Astrocyte (in vitro differentiated cells and primary cell): ENCODE data around the gene UST. TPM values are rescaled to one million over a fixed set of nuclear protein-coding genes. Genes with fewer than 3 reads are reported as not detected.

Experiments used
- DNase-seq: peaks from one replicate; pipeline ENCODE4 v3.0.0-alpha.2; 2010; ENCODE audit warnings: low read depth
- FAIRE-seq: peaks from 2 replicates; lab custom pipeline; 2011; peaks lifted over from hg19 to GRCh38; lab: Jason Lieb, UNC
- H2AFZ ChIP-seq: 2 replicates; pipeline ENCODE4 v1.6.0; 2012; ENCODE audit warnings: low read depth, low read length, inconsistent platforms
- H3K27ac ChIP-seq: 2 replicates; pipeline ENCODE4 v1.5.1; 2011; ENCODE audit warnings: low read depth, low read length, inconsistent platforms
- H3K27me3 ChIP-seq: 2 replicates; pipeline ENCODE4 v1.6.0; 2011; ENCODE audit warnings: low read length, inconsistent platforms; ENCODE audit not compliant: insufficient read depth
- H3K36me3 ChIP-seq: 2 replicates; pipeline ENCODE4 v1.5.1; 2011; ENCODE audit warnings: low read length, inconsistent platforms; ENCODE audit not compliant: insufficient read depth
- H3K4me1 ChIP-seq: 2 replicates; pipeline ENCODE4 v1.5.1; 2011; ENCODE audit warnings: low read length, inconsistent platforms; ENCODE audit not compliant: insufficient read depth
- H3K4me2 ChIP-seq: 2 replicates; pipeline ENCODE4 v1.6.0; 2012; ENCODE audit warnings: low read length, inconsistent platforms
- H3K4me3 ChIP-seq: 2 replicates; pipeline ENCODE4 v1.5.1; 2011; ENCODE audit warnings: low read depth, mild to moderate bottlenecking, low read length, inconsistent platforms; ENCODE audit not compliant: insufficient read depth
- H3K79me2 ChIP-seq: 2 replicates; pipeline ENCODE4 v1.6.0; 2012; ENCODE audit warnings: mild to moderate bottlenecking, low read length, inconsistent platforms; ENCODE audit not compliant: insufficient read depth
- H3K9ac ChIP-seq: 2 replicates; pipeline ENCODE4 v1.6.0; 2012; ENCODE audit warnings: mild to moderate bottlenecking, low read length, inconsistent platforms
- H3K9me3 ChIP-seq: 2 replicates; pipeline ENCODE4 v1.5.1; 2012; ENCODE audit warnings: low read depth, mild to moderate bottlenecking, low read length, inconsistent platforms; ENCODE audit not compliant: insufficient read depth
- H4K20me1 ChIP-seq: 2 replicates; pipeline ENCODE4 v1.6.0; 2012; ENCODE audit warnings: low read length, inconsistent platforms; ENCODE audit not compliant: insufficient read depth
- H3K27ac Mint-ChIP-seq: one replicate; pipeline ENCODE4 v1.8.0; 2021; ENCODE audit warnings: mild to moderate bottlenecking, mixed read lengths; ENCODE audit not compliant: unreplicated experiment
- H3K27me3 Mint-ChIP-seq: one replicate; pipeline ENCODE4 v1.8.0; 2021; ENCODE audit warnings: low read depth, mixed read lengths; ENCODE audit not compliant: unreplicated experiment
- H3K36me3 Mint-ChIP-seq: one replicate; pipeline ENCODE4 v1.8.0; 2021; ENCODE audit warnings: low read depth, mixed read lengths; ENCODE audit not compliant: unreplicated experiment
- H3K4me1 Mint-ChIP-seq: one replicate; pipeline ENCODE4 v1.8.0; 2021; ENCODE audit warnings: low read depth, mixed read lengths; ENCODE audit not compliant: unreplicated experiment
- H3K4me3 Mint-ChIP-seq: one replicate; pipeline ENCODE4 v1.8.0; 2021; ENCODE audit warnings: mild to moderate bottlenecking, moderate library complexity, mixed read lengths; ENCODE audit not compliant: unreplicated experiment
- H3K9me3 Mint-ChIP-seq: one replicate; pipeline ENCODE4 v1.8.0; 2021; ENCODE audit warnings: mild to moderate bottlenecking, mixed read lengths; ENCODE audit not compliant: unreplicated experiment
- CTCF ChIP-seq: IDR thresholded peaks from 2 replicates; pipeline ENCODE4 v1.5.1; 2011; ENCODE audit warnings: low read depth, mild to moderate bottlenecking, inconsistent platforms, low read length, moderate library complexity; ENCODE audit not compliant: insufficient read depth
- EZH2 ChIP-seq: IDR thresholded peaks from 2 replicates; pipeline ENCODE4 v1.6.1; 2012; ENCODE audit warnings: mild to moderate bottlenecking, low read length, inconsistent platforms; ENCODE audit not compliant: insufficient read depth
- total RNA-seq: library from RNA; stranded (reverse); gene quantifications from 2 replicates; pipeline ENCODE4 v1.2.1, GENCODE V29; 2021

The UST gene
- total RNA-seq, 1 donor from 2014 or later, result 15.3 TPM

- Mint-ChIP-seq H3K4me1 (peaks cover 19% of the 10 kb centered on the region), H3K9me3 (no peaks in the 10 kb centered on the region), H3K27ac (no peak overlapping the region), H3K4me3 (no peak overlapping the region), H3K27me3 (no peaks in the 10 kb centered on the region), H3K36me3 (no peaks in the 10 kb centered on the region)
- no peak for TF ChIP-seq CTCF
- no peak for TF ChIP-seq EZH2
- H4K20me1 ChIP-seq, result peaks cover 22% of the 10 kb centered on the region
- no peak overlapping the region for H2AFZ ChIP-seq
- no peak for FAIRE-seq
- H3K79me2 ChIP-seq, result peaks cover 11% of the 10 kb centered on the region
- H3K4me1 ChIP-seq, result peaks cover 9% of the 10 kb centered on the region
- H3K4me3 ChIP-seq, result no peak overlapping the region
- H3K27me3 ChIP-seq, result no peaks in the 10 kb centered on the region
- H3K27ac ChIP-seq, result no peak overlapping the region
- no peaks in the 10 kb centered on the region for H3K9me3 ChIP-seq
- H3K9ac ChIP-seq, result no peak overlapping the region
- H3K4me2 ChIP-seq, result no peak overlapping the region
- H3K36me3 ChIP-seq, result no peaks in the 10 kb centered on the region
- no peak for DNase-seq
These were observed 25.2 kb downstream of the UST start for GRCh38 chr6:148771896-148772554.

DNA sequence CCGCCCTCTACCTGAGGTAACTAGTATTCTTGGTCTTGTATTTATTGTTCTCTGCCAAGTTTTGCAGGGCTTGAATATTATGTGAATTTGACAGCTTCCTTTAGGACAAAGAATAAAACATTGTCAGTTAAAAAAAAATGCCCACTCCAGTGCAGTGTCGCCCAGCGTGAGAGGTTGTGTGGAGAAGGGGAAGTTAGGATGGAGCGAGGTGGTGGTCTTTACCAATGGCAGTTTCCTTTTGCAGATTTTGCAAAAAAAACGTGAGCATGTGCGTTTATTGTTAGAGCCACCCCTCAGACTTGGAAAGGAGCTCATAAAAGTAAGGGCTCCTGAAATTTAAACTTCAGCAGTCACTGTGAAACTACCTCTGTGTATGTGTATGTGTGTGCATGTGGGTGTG lies 28.3 kb downstream of the UST start:
- FAIRE-seq, result no peak
- Mint-ChIP-seq H3K9me3 (no peaks in the 10 kb centered on the region), H3K4me1 (peaks cover 27% of the 10 kb centered on the region), H3K4me3 (no peak overlapping the region), H3K27me3 (no peaks in the 10 kb centered on the region), H3K36me3 (no peaks in the 10 kb centered on the region), H3K27ac (no peak overlapping the region)
- no peak for TF ChIP-seq CTCF
- TF ChIP-seq EZH2, result no peak
- H3K36me3 ChIP-seq, result no peaks in the 10 kb centered on the region
- H3K27me3 ChIP-seq, result no peaks in the 10 kb centered on the region
- H4K20me1 ChIP-seq, result peaks cover 8% of the 10 kb centered on the region
- no peak overlapping the region for H3K4me3 ChIP-seq
- peaks cover 9% of the 10 kb centered on the region for H3K79me2 ChIP-seq
- no peak overlapping the region for H2AFZ ChIP-seq
- no peak overlapping the region for H3K4me2 ChIP-seq
- no peak overlapping the region for H3K27ac ChIP-seq
- H3K9me3 ChIP-seq, result no peaks in the 10 kb centered on the region
- DNase-seq, result no peak
- H3K9ac ChIP-seq, result no peak overlapping the region
- peaks cover 10% of the 10 kb centered on the region for H3K4me1 ChIP-seq
